Calu3 (cell line): ENCODE results near the gene PAX5. TPM values are rescaled to one million over a fixed set of nuclear protein-coding genes. Genes with fewer than 3 reads are reported as not detected.

Experiments used
- BruUV-seq: library from RNA; stranded (reverse); fragments of 400-500 nt; replicated peaks from 2 replicates; lab custom pipeline; 2021; lab: Mats Ljungman, UMichigan
- CTCF ChIA-PET: fragments of 300-600 bp; sonication (Branson Sonifier 250); formaldehyde crosslinking; loops from one replicate; lab custom pipeline; 2022; ENCODE audit warnings: antibody characterized with exemption; lab: Charles Lee
- DNase-seq: peaks from one replicate; pipeline ENCODE4 v3.0.0; 2022
- H3K27ac Mint-ChIP-seq: one replicate; pipeline ENCODE4 v1.8.0; 2022; ENCODE audit warnings: mixed read lengths; ENCODE audit not compliant: unreplicated experiment
- H3K27me3 Mint-ChIP-seq: one replicate; pipeline ENCODE4 v1.8.0; 2022; ENCODE audit warnings: mixed read lengths; ENCODE audit not compliant: unreplicated experiment
- H3K36me3 Mint-ChIP-seq: one replicate; pipeline ENCODE4 v1.8.0; 2022; ENCODE audit warnings: mild to moderate bottlenecking, moderate library complexity, mixed read lengths; ENCODE audit not compliant: insufficient read depth, unreplicated experiment
- H3K4me1 Mint-ChIP-seq: one replicate; pipeline ENCODE4 v1.8.0; 2022; ENCODE audit warnings: mild to moderate bottlenecking, low read depth, mixed read lengths; ENCODE audit not compliant: unreplicated experiment
- H3K4me3 Mint-ChIP-seq: one replicate; pipeline ENCODE4 v1.8.0; 2022; ENCODE audit warnings: mild to moderate bottlenecking, low read depth, moderate library complexity, mixed read lengths; ENCODE audit not compliant: unreplicated experiment
- H3K9me3 Mint-ChIP-seq: one replicate; pipeline ENCODE4 v1.8.0; 2022; ENCODE audit warnings: low read depth, mixed read lengths; ENCODE audit not compliant: unreplicated experiment
- intact Hi-C: fragments of 100-400 bp; cut with micrococcal nuclease; formaldehyde crosslinking; loops from one replicate; pipeline ENCODE4 v1.10.0; 2022; ENCODE audit not compliant: unreplicated experiment
- total RNA-seq: library from RNA; stranded (reverse); gene quantifications from 2 replicates; pipeline ENCODE4 v1.2.3, GENCODE V29; 2022
- TF ChIP-seq, protein P1 (sequence below): fragments of 200-600 bp; IDR thresholded peaks from one replicate; pipeline ENCODE4 v1.8.0; 2022; ENCODE audit warnings: antibody characterized with exemption; ENCODE audit not compliant: unreplicated experiment

The PAX5 gene
- total RNA-seq, 1 experiment from 2014 or later: not detected

GRCh38 chr9:36823934-36824333 lies 210.1 kb downstream of the PAX5 start:
- TF ChIP-seq, protein P1, sequence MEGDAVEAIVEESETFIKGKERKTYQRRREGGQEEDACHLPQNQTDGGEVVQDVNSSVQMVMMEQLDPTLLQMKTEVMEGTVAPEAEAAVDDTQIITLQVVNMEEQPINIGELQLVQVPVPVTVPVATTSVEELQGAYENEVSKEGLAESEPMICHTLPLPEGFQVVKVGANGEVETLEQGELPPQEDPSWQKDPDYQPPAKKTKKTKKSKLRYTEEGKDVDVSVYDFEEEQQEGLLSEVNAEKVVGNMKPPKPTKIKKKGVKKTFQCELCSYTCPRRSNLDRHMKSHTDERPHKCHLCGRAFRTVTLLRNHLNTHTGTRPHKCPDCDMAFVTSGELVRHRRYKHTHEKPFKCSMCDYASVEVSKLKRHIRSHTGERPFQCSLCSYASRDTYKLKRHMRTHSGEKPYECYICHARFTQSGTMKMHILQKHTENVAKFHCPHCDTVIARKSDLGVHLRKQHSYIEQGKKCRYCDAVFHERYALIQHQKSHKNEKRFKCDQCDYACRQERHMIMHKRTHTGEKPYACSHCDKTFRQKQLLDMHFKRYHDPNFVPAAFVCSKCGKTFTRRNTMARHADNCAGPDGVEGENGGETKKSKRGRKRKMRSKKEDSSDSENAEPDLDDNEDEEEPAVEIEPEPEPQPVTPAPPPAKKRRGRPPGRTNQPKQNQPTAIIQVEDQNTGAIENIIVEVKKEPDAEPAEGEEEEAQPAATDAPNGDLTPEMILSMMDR: no peak
- H3K27me3 Mint-ChIP-seq: peaks cover 37% of the 10 kb centered on the region

DNA sequence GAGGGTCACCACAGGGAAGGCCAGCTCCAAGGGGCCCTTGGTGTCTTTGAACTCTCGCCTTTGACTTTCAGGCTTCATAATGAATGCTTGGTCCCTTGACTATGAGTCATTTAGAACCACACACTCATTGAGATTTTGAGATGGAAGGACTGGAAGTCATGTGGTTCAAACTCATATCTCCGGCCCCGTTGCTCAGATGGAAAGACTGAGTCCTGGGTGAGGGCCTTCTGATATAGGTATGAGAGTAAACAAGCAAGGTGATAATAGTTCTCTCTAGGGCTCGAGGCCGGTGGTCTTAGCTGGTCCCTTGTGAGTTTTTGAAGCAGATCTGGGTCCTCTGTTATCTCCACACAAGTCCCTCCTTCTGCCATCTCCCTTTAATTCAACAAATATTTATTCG lies 210.6 kb downstream of the PAX5 start:
- no peaks in the 10 kb centered on the region for H3K36me3 Mint-ChIP-seq
- peaks cover 41% of the 10 kb centered on the region for H3K27me3 Mint-ChIP-seq
- no TSS peak for BruUV-seq

More at GRCh38 chr9:36823934-36824333, 210.1 kb downstream of the PAX5 start:
- intact Hi-C loops: no loop called here
- no TSS peak for BruUV-seq
- Mint-ChIP-seq H3K36me3 (no peaks in the 10 kb centered on the region), H3K9me3 (no peaks in the 10 kb centered on the region), H3K4me1 (peaks cover 2% of the 10 kb centered on the region), H3K4me3 (no peak overlapping the region), H3K27ac (no peak overlapping the region)
- CTCF ChIA-PET: no interaction called here
- no peak for DNase-seq

DNA sequence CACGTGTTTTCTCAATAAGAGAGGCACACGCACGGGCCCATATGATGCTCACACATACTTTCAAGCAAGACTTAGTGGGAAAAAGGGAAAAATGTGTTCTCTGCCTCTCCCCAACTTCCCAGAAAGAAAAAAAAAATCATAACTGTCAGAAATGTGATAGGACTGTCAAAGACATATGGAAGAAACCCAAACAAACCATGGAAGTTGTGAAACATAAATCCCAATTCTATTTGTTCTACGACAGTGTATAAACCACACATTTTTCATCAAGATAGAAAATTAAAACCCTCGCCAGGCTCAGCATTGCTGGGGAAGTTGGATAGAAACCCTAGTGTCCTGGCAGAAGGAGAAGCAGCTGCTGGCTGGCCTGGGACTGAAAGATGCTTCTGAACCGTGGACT lies 211.9 kb downstream of the PAX5 start:
- H3K4me1 Mint-ChIP-seq: peaks cover 9% of the 10 kb centered on the region
- no peak overlapping the region for H3K27ac Mint-ChIP-seq
- BruUV-seq: no TSS peak
- peaks cover 52% of the 10 kb centered on the region for H3K27me3 Mint-ChIP-seq
- TF ChIP-seq, protein P1: no peak
- no peak overlapping the region for H3K4me3 Mint-ChIP-seq
- CTCF ChIA-PET: no interaction called here
- H3K36me3 Mint-ChIP-seq: no peaks in the 10 kb centered on the region
- intact Hi-C loops: no loop called here
- H3K9me3 Mint-ChIP-seq: no peaks in the 10 kb centered on the region
- no peak for DNase-seq

More for the DNA sequence above, 210.6 kb downstream of the PAX5 start:
- CTCF ChIA-PET: no interaction called here
- peaks cover 7% of the 10 kb centered on the region for H3K4me1 Mint-ChIP-seq
- no peaks in the 10 kb centered on the region for H3K9me3 Mint-ChIP-seq
- intact Hi-C loops: no loop called here
- no peak overlapping the region for H3K27ac Mint-ChIP-seq
- TF ChIP-seq, protein P1: no peak
- DNase-seq: no peak
- H3K4me3 Mint-ChIP-seq: no peak overlapping the region

DNA sequence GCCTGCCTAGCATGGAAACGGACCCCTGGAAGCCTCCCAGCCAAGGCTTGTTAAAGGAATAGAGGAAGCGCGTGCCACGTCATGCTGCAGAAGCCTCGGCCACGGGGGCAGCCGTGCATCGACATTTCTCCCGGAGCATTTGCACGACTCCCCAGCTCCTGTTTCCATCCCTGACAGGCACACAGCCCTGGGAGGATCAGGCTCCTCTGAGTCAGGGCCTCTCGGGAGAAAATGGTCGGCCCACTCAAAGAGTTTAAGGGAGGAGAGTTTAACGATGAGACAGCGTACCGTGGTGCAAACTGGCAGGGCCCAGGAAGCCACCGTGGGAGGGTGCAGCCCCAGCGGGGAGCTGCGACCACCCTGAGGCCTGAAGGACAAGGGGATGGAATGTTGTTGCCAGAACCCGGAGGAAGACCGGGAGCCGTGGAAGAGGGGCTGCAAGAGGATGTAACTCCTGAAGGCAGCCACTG lies 213.6 kb downstream of the PAX5 start:
- intact Hi-C loops: no loop called here
- H3K27me3 Mint-ChIP-seq: peaks cover 62% of the 10 kb centered on the region
- no TSS peak for BruUV-seq
- TF ChIP-seq, protein P1: no peak
- CTCF ChIA-PET: interaction anchor here (0.5 kb wide), 1 partner anchor 113 kb away, joined by 3 read pairs; no protein-coding TSS in a partner anchor
- no peak overlapping the region for H3K4me3 Mint-ChIP-seq
- H3K36me3 Mint-ChIP-seq: no peaks in the 10 kb centered on the region
- H3K9me3 Mint-ChIP-seq: no peaks in the 10 kb centered on the region
- DNase-seq: no peak
- H3K4me1 Mint-ChIP-seq: peaks cover 9% of the 10 kb centered on the region
- H3K27ac Mint-ChIP-seq: no peak overlapping the region
